Activated CD4-positive, alpha-beta T cell treated with anti-CD3 and anti-CD28 coated beads, Interleukin-2, amount 50 U/mL, for 1 hour (primary cell): Measurements from ENCODE around the gene LMNB1.
"Not testable (repeated sequence)": the region's sequence is repeated elsewhere in the genome, so short reads cannot be mapped to it uniquely, and the experiment has no call there.

Experiments used
- DNase-seq: peaks from one replicate; pipeline ENCODE4 v3.0.0-alpha.2; 2020

Gene LMNB1

DNA sequence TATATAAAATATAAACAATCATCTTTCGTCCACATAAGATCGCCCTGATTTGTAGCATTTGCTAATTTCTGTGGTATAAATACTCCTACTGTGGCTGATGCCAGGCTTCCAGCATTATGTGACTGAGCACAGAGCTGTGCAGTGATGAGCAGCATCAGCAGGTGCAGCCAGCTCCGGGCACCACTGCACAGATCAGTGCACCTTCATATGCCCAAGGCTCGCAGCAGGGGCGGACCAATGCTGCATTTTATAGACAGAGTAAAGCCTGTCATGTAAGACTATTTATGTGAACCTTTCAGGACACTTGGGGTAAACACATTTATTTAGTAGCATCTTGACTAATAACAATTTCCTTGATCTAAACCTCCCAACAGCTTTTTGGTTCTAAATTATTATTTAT lies 53.1 kb downstream of the LMNB1 start:
- DNase-seq: no peak

GRCh38 chr5:126831156-126831555 lies 54.2 kb downstream of the LMNB1 start:
- no peak for DNase-seq

DNA sequence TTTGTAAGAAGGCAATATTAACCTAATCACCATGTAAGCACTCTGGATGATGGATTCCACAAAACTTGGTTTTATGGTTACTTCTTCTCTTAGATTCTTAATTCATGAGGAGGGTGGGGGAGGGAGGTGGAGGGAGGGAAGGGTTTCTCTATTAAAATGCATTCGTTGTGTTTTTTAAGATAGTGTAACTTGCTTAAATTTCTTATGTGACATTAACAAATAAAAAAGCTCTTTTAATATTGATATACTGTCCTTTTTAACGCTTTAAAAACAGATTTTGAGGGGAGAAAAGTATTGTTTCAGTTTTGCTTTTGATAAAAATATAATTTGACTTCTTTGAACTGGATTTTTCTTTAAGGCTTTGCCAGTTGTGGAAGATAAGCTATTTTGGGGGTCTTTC lies 59.8 kb downstream of the LMNB1 start:
- no peak for DNase-seq

DNA sequence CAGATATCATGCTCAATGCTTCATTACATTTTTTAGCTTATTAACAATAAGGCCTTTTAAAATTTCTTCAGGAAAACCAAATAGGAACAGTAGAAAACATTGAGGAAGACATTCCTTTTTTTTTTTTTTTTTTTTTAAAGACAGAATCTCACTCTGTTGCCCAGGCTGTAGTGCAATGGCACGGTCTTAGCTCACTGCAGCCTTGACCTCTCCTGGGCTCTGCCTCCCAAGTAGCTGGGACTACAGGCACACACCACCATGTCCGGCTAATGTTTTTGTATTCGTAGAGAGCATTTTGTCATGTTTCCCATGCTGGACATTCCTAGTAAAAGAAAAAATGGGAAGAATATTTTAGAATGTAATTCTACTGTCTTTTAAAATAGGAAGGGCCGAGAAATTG lies 60.3 kb downstream of the LMNB1 start:
- no peak for DNase-seq

DNA sequence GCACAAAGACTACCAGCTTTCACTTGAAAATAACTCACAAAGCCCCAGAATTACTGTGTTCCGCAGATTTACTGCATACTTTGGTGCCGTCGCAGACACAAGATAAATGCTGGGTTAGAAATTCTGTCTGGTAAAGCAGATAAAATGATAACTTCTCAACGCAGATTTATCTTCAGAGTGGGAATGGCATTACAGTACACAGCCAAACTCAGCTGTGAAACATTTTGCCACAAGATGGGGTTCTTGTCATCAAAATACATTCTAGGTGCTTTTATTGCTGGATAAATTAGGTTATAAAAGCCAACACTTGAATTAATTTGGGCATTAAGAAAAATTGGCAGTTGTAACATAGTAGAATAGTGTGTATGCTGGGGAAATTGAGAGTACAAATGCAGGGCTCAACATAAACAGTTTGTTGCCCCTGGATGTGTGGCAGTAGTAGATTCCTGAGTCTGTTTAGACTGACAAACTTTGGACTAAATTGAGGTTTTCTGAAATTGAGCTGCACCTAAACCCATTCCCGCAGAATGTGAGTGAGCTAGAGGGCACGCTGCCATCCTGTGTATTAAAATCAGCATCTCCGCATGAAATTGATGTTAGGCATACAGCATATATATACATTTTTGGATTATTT lies 61.1 kb downstream of the LMNB1 start:
- no peak for DNase-seq

DNA sequence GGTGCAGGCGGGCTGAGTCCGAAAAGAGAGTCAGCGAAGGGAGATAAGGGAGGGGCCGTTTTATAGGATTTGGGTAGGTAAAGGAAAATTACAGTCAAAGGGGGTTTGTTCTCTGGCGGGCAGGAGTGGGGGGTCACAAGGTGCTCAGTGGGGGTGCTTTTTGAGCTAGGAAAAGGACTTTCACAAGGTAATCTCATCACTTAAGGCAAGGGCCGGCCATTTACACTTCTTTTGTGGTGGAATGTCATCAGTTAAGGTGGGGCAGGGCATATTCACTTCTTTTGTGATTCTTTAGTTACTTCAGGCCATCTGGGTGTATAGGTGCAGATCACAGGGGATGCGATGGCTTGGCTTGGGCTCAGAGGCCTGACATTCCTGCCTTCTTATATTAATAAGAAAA lies 62.5 kb downstream of the LMNB1 start:
- not testable (repeated sequence) for DNase-seq

GRCh38 chr5:126843375-126843774 lies 66.4 kb downstream of the LMNB1 start:
- DNase-seq: not testable (repeated sequence)

DNA sequence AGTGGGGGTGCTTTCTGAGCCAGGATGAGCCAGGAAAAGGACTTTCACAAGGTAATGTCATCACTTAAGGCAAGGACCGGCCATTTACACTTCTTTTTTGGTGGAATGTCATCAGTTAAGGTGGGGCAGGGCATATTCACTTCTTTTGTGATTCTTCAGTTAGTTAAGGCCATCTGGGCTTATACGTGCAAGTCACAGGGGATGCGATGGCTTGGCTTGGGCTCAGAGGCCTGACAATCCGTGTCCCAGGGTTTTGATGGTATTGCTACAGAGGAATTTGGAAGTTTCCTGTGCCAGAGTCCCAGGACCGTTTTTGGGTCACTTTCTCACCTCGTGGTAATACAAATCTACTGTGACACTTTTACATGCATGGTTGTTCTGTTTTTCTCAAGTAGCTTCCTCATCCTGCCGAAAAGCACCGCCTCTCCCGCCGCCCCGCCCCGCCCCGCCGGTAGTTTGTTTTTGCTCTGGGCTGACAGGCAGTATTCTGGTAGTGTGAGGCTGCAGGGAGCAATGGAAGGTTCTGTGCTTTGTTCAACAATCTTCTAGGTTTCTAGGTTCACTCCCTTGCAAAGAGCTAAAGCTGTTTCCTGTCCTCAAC lies 68.6 kb downstream of the LMNB1 start:
- DNase-seq: peak; percentile 58

DNA sequence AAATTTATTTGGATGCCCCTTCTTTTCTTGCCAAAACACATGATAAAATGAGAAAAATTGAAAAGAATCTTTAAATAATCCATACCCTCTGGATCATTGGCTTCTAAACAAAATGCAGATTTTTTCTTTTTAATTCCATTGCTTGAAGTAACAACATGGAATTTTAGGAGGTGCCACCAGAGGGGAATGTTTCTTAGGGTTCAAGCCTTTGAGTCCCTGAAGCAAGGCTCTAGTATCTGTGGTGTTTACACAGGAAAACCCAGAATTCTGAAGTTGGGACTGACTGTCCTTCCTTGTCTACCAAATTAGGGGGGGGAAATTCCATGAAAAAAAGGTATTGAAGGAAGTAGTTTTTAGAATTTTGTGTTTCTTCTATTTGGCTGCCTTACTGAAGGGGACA lies 69.4 kb downstream of the LMNB1 start:
- no peak for DNase-seq

GRCh38 chr5:126846744-126847455 lies 70.0 kb downstream of the LMNB1 start:
- no peak for DNase-seq

DNA sequence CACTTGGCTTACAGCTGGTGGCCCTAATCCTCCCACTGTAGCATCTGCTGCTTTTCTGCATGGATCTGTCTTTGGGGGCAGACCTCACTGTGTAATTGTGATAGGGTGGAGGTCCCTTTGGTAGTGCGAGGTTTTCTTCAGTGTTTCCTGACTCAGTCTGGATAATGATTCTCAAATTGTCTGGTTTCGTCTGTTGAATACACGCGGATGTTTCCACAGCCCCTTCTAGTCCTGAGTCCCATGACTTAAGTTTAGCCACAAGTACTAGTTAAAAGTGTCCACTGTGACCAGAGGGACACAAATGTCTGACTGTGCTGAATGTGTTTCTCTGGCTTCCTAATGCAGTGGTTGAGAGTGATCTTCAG lies 70.5 kb downstream of the LMNB1 start:
- DNase-seq: no peak

GRCh38 chr5:126847826-126848251 lies 70.9 kb downstream of the LMNB1 start:
- no peak for DNase-seq

GRCh38 chr5:126848253-126848652 lies 71.3 kb downstream of the LMNB1 start:
- no peak for DNase-seq

DNA sequence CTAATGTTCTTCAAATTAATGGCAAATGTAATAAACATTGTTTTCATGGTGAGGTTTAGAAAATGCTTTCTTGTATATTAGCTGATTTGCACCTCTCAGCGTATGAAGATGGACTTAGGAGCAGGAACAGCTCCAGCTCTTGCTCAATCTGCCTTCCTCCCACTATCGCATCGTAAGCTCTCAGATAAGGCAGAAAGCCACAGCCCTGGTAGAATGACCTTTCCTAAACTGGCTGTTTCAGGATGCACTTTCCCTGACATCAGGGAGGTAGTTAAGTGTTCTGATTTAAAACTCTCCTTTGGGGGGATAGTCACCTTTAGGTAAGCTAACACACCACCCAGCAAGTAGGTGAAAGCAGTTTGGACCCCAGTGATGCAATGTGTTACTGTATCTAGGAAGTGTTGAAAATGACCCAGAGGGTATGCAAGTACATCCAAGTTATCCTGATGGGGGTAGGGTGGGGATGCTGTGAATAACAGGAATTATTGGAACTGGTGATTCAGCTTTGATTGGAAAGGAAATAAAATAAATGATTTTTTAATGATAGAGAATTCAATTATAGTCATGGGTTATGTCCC lies 72.3 kb downstream of the LMNB1 start:
- no peak for DNase-seq

DNA sequence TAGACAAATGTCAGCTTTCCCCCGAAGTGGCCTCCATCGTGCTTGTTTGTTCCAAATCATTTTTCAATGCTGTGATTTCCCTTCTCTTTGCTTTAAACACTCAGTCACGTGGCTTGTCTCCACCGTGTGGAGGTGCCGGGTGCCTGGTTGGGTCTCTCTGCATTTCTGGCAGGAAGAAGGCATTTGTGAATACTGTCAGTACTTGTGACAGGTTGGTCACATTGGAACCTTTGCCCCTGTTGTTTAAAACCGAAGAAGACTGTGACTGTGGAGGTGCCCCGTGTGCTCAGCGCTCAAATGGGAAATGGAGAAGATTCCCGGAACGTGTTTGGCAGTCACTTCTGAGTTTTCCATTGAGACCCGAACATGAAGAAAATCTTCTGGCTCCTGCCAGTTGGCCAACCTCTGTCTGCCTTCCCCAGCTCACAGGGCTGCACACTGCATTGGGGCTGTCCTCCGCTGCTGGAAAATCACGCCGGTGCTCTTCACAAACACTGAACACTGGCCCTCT lies 74.6 kb downstream of the LMNB1 start:
- DNase-seq: peak; percentile 16

- DNase-seq: peak; percentile 9
Observed at GRCh38 chr5:126852091-126852571, 75.2 kb downstream of the LMNB1 start.

DNA sequence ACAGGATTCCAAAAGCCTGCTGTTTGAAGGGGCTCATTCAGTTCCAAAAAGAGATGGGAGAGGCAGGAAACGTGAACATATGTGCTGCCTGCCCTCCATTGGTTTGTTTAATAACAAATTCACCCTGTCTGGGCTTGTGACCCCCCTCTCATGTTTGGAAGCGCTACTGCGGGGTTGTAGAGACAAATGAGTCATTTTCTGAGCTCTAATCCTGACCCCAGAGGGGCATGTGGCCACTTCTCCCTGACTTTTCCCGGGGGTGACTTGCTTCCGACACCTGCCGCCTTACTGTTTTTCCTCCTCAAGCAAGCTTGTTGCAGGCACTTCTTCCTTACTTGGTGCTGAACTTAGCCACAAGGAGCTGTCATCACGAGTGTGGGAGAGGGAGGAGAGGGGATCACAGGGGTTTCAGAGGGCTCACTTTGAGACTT lies 75.9 kb downstream of the LMNB1 start:
- no peak for DNase-seq

GRCh38 chr5:126853541-126854307 lies 76.8 kb downstream of the LMNB1 start:
- peak; percentile 18 for DNase-seq

DNA sequence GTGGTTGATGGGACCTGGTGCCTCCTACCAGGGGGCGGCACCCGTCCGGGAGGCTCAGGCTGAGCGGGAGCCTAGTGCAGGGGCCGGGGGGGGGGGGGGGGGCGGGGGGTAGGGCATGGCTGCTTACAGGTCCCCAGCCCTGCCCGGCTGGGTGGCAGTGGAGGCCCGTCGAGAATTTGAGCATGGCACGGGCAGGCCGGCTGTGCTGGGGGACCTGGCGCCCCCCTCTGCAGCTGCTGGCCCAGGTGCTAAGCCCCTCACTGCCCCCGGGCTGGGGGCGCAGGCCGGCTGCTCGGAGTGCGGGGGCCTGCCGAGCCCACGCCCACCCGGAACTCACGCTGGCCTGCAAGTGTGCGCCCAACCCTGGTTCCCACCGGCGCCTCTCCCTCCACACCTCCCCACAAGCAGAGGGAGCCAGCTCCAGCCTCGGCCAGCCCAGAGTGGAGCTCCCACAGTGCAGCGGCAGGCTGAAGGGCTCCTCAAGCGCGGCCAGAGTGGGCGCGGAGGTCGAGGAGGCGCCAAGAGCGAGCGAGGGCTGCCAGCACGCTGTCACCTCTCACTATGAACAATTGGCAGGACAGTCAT lies 77.7 kb downstream of the LMNB1 start:
- no peak for DNase-seq

GRCh38 chr5:126855266-126855665 lies 78.3 kb downstream of the LMNB1 start:
- DNase-seq: no peak

GRCh38 chr5:126857472-126858410 lies 80.8 kb downstream of the LMNB1 start:
- no peak for DNase-seq
